HG02759 (cell line): ENCODE measurements around the gene C2CD4B.

ENCODE experiments used
- ATAC-seq: cut with Tn5 transposase; IDR thresholded peaks from one replicate; pipeline ENCODE4 v1.9.1; 2021; ENCODE audit warnings: mild to moderate bottlenecking, moderate library complexity; ENCODE audit not compliant: unreplicated experiment

C2CD4B gene

GRCh38 chr15:62119874-62120273, 45.2 kb downstream of the C2CD4B start:
- no peak for ATAC-seq

- ATAC-seq: no peak
Observed at GRCh38 chr15:62119227-62119864, 45.7 kb downstream of the C2CD4B start.

- ATAC-seq: no peak
Observed at GRCh38 chr15:62118520-62119226, 46.4 kb downstream of the C2CD4B start.

DNA sequence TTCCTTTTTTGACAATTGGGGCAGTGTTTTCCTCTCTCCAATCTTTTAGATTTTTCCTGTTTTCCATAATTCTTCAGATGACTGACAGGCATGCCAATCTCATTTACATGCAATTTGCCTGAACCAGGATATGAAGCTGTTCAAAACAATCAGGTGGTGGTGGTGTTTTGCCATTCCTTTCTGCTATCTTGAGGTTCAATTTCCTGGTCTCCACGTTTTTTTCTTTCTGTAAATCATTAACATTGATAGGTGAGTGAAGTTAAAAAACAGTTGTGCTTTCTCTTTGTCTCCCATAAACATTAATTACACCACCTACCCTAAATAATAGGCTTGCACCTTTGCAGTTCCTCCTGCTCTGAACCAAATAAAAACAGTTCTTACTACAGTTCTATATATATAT, 49.2 kb downstream of the C2CD4B start:
- no peak for ATAC-seq
